ENCODE data around the gene B4GALT1.

B4GALT1 gene

GRCh38 chr9:33167084-33167971 is at the start of gene B4GALT1:
Gene B4GALT1, minus strand, starts transcription at chr9:33167336. Its CDS starts 167 bp downstream, at chr9:33167169.
- DNase-seq = peak; percentile 99

GRCh38 chr9:33211695-33212393 is 44.7 kb upstream of the B4GALT1 start:
- DNase-seq = no peak

- no peak for DNase-seq
These were observed 43.0 kb upstream of the B4GALT1 start for GRCh38 chr9:33210006-33210715.

- no peak for DNase-seq
These were observed 42.3 kb upstream of the B4GALT1 start for GRCh38 chr9:33209394-33209793.

GRCh38 chr9:33202552-33203201 is 35.5 kb upstream of the B4GALT1 start:
- peak; percentile 26 for DNase-seq

- no peak for DNase-seq
These were observed 34.9 kb upstream of the B4GALT1 start for GRCh38 chr9:33202018-33202417.

GRCh38 chr9:33198165-33198564 is 31.0 kb upstream of the B4GALT1 start:
- no peak for DNase-seq

- DNase-seq = no peak
These were observed 30.4 kb upstream of the B4GALT1 start for GRCh38 chr9:33197279-33198152.

GRCh38 chr9:33196736-33197135 is 29.6 kb upstream of the B4GALT1 start:
- DNase-seq = no peak

- no peak for DNase-seq
These were observed 26.7 kb upstream of the B4GALT1 start for GRCh38 chr9:33193818-33194217.

GRCh38 chr9:33192493-33193255 is 25.5 kb upstream of the B4GALT1 start:
- DNase-seq = no peak

- no peak for DNase-seq
These were observed 23.0 kb upstream of the B4GALT1 start for GRCh38 chr9:33190021-33190705.

- DNase-seq = no peak
These were observed 22.2 kb upstream of the B4GALT1 start for GRCh38 chr9:33189331-33189791.

- no peak for DNase-seq
These were observed 21.6 kb upstream of the B4GALT1 start for GRCh38 chr9:33188711-33189110.

GRCh38 chr9:33187519-33188218 is 20.5 kb upstream of the B4GALT1 start:
- no peak for DNase-seq

- DNase-seq = no peak
These were observed 19.5 kb upstream of the B4GALT1 start for GRCh38 chr9:33186457-33187168.

- no peak for DNase-seq
These were observed 18.7 kb upstream of the B4GALT1 start for GRCh38 chr9:33185858-33186257.

GRCh38 chr9:33185406-33185805 is 18.3 kb upstream of the B4GALT1 start:
- DNase-seq = no peak

- DNase-seq = no peak
These were observed 17.8 kb upstream of the B4GALT1 start for GRCh38 chr9:33184963-33185362.

Measured in activated T-cell treated with anti-CD3 and anti-CD28 coated beads, Interleukin-2, amount 50 U/mL, for 1 hour (primary cell).